ENCODE measurements around the gene FAM229B. TPM values are rescaled to one million over a fixed set of nuclear protein-coding genes. Genes with fewer than 3 reads are reported as not detected.
"Not testable (repeated sequence)": the region's sequence is repeated elsewhere in the genome, so short reads cannot be mapped to it uniquely, and the experiment has no call there.

FAM229B gene
- total RNA-seq, 1 experiment from 2014 or later = 8.0 TPM

DNA sequence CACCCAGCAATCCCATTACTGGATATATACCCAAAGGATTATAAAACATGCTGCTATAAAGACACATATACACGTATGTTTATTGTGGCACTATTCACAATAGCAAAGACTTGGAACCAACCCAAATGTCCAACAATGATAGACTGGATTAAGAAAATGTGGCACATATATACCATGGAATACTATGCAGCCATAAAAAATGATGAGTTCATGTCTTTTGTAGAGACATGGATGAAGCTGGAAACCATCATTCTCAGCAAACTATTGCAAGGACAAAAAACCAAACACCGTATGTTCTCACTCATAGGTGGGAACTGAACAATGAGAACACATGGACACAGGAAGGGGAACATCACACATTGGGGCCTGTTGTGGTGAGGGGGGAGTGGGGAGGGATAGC lies 18.6 kb downstream of the FAM229B start:
- not testable (repeated sequence) for DNase-seq; H3K4me3 ChIP-seq (ENCODE audit: insufficient read depth, low read depth, low read length); H3K36me3 ChIP-seq (replicated peaks; ENCODE audit: control insufficient read depth, insufficient read depth, low read length); H3K27me3 ChIP-seq (ENCODE audit: control insufficient read depth, insufficient read depth, low read length)

GRCh38 chr6:112106562-112106961 lies 19.2 kb downstream of the FAM229B start:
- Histone ChIP-seq H3K36me3 (replicated peaks; ENCODE audit: control insufficient read depth, insufficient read depth, low read length) (no peaks in the 10 kb centered on the region; the same call in 1 of the 2 replicates), H3K27me3 (ENCODE audit: control insufficient read depth, insufficient read depth, low read length) (no peaks in the 10 kb centered on the region), H3K4me3 (ENCODE audit: insufficient read depth, low read depth, low read length) (no peak overlapping the region)
- DNase-seq = no peak

- Histone ChIP-seq H3K27me3 (ENCODE audit: control insufficient read depth, insufficient read depth, low read length) (no peaks in the 10 kb centered on the region), H3K36me3 (replicated peaks; ENCODE audit: control insufficient read depth, insufficient read depth, low read length) (no peaks in the 10 kb centered on the region; the same call in 1 of the 2 replicates), H3K4me3 (ENCODE audit: insufficient read depth, low read depth, low read length) (no peak overlapping the region)
- no peak for DNase-seq
These were observed 21.9 kb downstream of the FAM229B start for GRCh38 chr6:112109262-112109661.

- DNase-seq = no peak
These were observed 26.0 kb downstream of the FAM229B start for GRCh38 chr6:112113431-112113830.

GRCh38 chr6:112113918-112114317 lies 26.5 kb downstream of the FAM229B start:
- DNase-seq = no peak
- Histone ChIP-seq H3K27me3 (ENCODE audit: control insufficient read depth, insufficient read depth, low read length) (no peaks in the 10 kb centered on the region), H3K36me3 (replicated peaks; ENCODE audit: control insufficient read depth, insufficient read depth, low read length) (no peaks in the 10 kb centered on the region), H3K4me3 (ENCODE audit: insufficient read depth, low read depth, low read length) (no peak overlapping the region)

More at GRCh38 chr6:112113431-112113830, 26.0 kb downstream of the FAM229B start:
- no peaks in the 10 kb centered on the region for H3K36me3 ChIP-seq (replicated peaks; ENCODE audit: control insufficient read depth, insufficient read depth, low read length)
- H3K27me3 ChIP-seq (ENCODE audit: control insufficient read depth, insufficient read depth, low read length) = no peaks in the 10 kb centered on the region
- H3K4me3 ChIP-seq (ENCODE audit: insufficient read depth, low read depth, low read length) = no peak overlapping the region

DNA sequence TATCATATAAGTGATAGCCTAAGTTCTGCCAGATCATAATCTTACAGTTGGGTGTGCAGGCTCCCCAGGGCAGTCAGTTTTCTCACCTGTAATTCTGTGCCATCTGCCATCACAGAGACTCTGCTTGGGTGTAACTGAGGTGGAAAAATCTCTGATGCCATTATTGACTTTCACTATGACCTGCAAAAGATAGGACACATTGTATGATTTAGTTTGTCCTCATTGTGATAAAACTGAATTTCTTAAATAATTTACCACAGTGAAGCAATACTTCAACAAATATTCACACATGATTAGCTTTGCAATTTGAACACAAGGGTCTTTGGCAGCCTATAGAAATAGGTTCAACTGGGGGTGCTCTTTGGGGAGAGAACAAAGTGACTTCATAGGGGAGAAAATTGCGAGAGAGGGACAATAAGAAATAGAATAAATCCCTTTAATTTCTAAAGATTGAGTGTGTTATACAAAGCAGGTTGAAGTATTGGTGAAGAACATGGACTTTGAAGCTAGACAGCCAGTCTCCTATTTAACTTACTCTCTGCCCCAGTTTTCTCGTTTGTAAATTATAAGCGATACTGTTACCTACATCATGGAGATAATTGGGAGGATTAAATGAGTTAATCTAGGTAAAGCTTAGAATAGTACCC lies 27.3 kb downstream of the FAM229B start:
- no peak for DNase-seq

DNA sequence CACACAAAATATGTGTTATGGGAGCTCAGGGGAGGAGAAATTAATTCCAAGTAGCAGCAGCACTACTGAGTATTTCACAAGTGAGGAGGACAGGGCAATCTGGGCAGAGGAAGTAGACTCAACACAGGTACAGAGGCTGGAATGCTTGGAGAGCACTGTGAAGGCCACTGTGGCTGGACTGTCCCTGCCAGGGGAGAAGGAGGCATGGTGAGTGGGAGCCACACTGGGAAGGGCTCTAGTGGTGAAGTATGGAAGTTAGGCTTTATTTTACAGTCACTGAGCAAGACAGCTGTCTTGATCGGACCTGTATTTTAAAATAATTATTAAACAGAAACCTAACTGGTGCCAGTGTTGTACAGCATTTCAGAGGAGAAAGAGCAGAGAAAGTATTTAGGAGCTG lies 28.8 kb downstream of the FAM229B start:
- Histone ChIP-seq H3K27me3 (ENCODE audit: control insufficient read depth, insufficient read depth, low read length) (no peaks in the 10 kb centered on the region), H3K36me3 (replicated peaks; ENCODE audit: control insufficient read depth, insufficient read depth, low read length) (no peaks in the 10 kb centered on the region)
- DNase-seq = peak; percentile 10

More for the DNA sequence above, 27.3 kb downstream of the FAM229B start:
- Histone ChIP-seq H3K36me3 (replicated peaks; ENCODE audit: control insufficient read depth, insufficient read depth, low read length) (no peaks in the 10 kb centered on the region), H3K4me3 (ENCODE audit: insufficient read depth, low read depth, low read length) (no peak overlapping the region), H3K27me3 (ENCODE audit: control insufficient read depth, insufficient read depth, low read length) (no peaks in the 10 kb centered on the region)

GRCh38 chr6:112117554-112117953 lies 30.2 kb downstream of the FAM229B start:
- DNase-seq = no peak
- Histone ChIP-seq H3K4me3 (ENCODE audit: insufficient read depth, low read depth, low read length) (no peak overlapping the region), H3K36me3 (replicated peaks; ENCODE audit: control insufficient read depth, insufficient read depth, low read length) (no peaks in the 10 kb centered on the region), H3K27me3 (ENCODE audit: control insufficient read depth, insufficient read depth, low read length) (no peaks in the 10 kb centered on the region)

More for the DNA sequence above, 28.8 kb downstream of the FAM229B start:
- H3K4me3 ChIP-seq (ENCODE audit: insufficient read depth, low read depth, low read length) = no peak overlapping the region

DNA sequence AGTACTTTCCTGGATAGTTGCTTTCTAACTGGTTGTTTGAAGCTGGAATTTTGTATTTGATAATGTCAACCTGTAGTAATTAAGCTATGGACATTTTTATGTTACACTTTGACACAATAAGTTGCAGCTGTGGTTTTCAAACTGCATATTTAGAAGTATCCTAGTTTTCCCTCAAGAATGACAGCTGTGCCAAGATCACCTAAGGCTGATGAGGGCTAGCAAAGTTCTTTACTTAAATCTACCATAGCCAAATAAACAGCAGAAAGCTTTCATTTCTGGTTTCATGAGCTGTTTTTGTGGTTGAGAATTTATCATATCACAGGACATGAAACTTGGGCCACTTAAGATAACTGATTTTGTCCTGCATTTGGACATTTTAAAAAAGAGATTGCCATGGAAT lies 30.6 kb downstream of the FAM229B start:
- no peaks in the 10 kb centered on the region for H3K36me3 ChIP-seq (replicated peaks; ENCODE audit: control insufficient read depth, insufficient read depth, low read length)
- H3K4me3 ChIP-seq (ENCODE audit: insufficient read depth, low read depth, low read length) = no peak overlapping the region
- no peak for DNase-seq
- H3K27me3 ChIP-seq (ENCODE audit: control insufficient read depth, insufficient read depth, low read length) = no peaks in the 10 kb centered on the region

GRCh38 chr6:112122756-112123155 lies 35.4 kb downstream of the FAM229B start:
- no peaks in the 10 kb centered on the region for H3K27me3 ChIP-seq (ENCODE audit: control insufficient read depth, insufficient read depth, low read length)
- H3K36me3 ChIP-seq (replicated peaks; ENCODE audit: control insufficient read depth, insufficient read depth, low read length) = no peaks in the 10 kb centered on the region
- H3K4me3 ChIP-seq (ENCODE audit: insufficient read depth, low read depth, low read length) = no peak overlapping the region
- no peak for DNase-seq

DNA sequence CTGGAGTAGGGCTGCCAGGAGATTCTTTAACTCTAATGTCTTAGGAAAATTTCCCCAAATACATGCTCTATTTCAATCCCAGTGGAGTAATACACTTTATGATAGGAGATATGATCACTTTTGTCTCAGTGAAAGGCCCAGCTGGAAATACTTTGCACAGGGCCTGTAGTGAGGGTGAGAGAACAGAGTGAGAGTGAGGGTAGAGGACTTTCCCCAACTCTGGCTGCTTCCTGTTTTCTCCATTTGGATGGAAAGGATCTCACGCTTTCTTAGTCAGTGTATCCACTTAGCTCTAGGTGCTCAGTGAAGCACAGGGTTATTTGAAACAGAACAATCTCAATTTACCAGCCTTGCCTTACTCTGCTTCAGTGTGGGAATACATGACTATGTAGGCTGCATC lies 36.6 kb downstream of the FAM229B start:
- Histone ChIP-seq H3K27me3 (ENCODE audit: control insufficient read depth, insufficient read depth, low read length) (no peaks in the 10 kb centered on the region), H3K36me3 (replicated peaks; ENCODE audit: control insufficient read depth, insufficient read depth, low read length) (no peaks in the 10 kb centered on the region), H3K4me3 (ENCODE audit: insufficient read depth, low read depth, low read length) (no peak overlapping the region)
- no peak for DNase-seq

GRCh38 chr6:112128208-112128607 lies 40.8 kb downstream of the FAM229B start:
- no peak for DNase-seq
- H3K27me3 ChIP-seq (ENCODE audit: control insufficient read depth, insufficient read depth, low read length) = no peaks in the 10 kb centered on the region
- H3K36me3 ChIP-seq (replicated peaks; ENCODE audit: control insufficient read depth, insufficient read depth, low read length) = no peaks in the 10 kb centered on the region
- H3K4me3 ChIP-seq (ENCODE audit: insufficient read depth, low read depth, low read length) = no peak overlapping the region

DNA sequence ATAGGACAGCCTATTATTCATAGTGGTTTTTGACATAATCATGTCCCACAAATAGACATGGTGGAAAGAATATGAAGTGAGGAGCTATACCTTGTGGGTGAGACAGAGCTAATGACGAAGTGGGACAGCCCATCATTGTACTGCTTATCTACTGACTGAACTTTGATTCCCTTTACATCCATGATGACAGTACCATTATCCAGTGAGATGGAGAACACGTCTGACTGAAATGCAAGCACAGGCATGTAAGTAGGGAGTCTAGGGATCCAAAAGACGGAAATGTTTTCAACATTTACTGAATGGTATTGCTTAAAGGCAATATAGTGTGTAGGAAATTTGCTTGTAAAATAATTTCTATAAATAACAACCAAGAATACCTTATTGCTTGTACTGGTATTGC lies 43.5 kb downstream of the FAM229B start:
- H3K4me3 ChIP-seq (ENCODE audit: insufficient read depth, low read depth, low read length) = no peak overlapping the region

DNA sequence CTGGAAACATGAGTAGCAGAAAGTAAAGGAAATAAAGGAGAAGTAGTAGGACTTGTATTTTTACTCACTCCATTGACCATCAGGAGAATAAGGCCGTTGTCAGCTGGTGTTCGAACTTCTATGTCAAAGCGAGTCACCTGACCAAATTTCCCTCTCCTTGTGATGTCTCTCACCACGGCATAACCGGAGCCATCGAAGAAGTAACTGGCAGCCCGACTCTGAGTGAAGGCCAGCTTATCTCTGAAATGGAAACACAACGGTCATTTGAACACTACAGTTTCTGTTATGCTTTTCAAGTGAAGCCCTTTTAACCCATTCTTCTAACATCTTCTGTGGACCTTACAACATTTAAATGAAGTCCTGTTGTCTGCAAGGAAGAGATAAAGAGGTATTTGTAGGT lies 51.7 kb downstream of the FAM229B start:
- no peaks in the 10 kb centered on the region for H3K36me3 ChIP-seq (replicated peaks; ENCODE audit: control insufficient read depth, insufficient read depth, low read length)
- no peak overlapping the region for H3K4me3 ChIP-seq (ENCODE audit: insufficient read depth, low read depth, low read length)
- no peaks in the 10 kb centered on the region for H3K27me3 ChIP-seq (ENCODE audit: control insufficient read depth, insufficient read depth, low read length)
- no peak for DNase-seq

More for the DNA sequence above, 43.5 kb downstream of the FAM229B start:
- Histone ChIP-seq H3K27me3 (ENCODE audit: control insufficient read depth, insufficient read depth, low read length) (no peaks in the 10 kb centered on the region), H3K36me3 (replicated peaks; ENCODE audit: control insufficient read depth, insufficient read depth, low read length) (no peaks in the 10 kb centered on the region)
- DNase-seq = no peak

DNA sequence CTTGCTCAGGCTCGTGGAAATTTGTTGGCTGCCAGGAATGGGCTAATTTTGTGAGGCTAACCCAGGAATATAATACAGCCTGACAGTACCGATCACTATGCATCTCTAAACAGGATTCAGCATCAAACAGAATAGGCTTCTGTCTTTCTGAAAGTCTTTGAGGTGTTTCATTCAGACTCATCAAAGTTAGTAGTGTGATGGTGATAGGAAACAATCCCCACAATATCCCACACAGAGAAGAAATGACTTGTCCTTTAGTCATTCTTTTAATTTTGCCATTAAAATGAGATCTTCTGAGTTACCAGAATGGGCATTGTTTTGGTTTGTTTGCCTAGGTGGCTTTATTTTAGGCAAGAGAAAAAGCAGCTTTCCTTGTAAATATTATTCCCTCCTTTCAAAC lies 54.3 kb downstream of the FAM229B start:
- Histone ChIP-seq H3K36me3 (replicated peaks; ENCODE audit: control insufficient read depth, insufficient read depth, low read length) (no peaks in the 10 kb centered on the region), H3K27me3 (ENCODE audit: control insufficient read depth, insufficient read depth, low read length) (no peaks in the 10 kb centered on the region), H3K4me3 (ENCODE audit: insufficient read depth, low read depth, low read length) (no peak overlapping the region)
- DNase-seq = no peak
